ENCODE measurements around the gene IQCE. TPM values are rescaled to one million over a fixed set of nuclear protein-coding genes. Genes with fewer than 3 reads are reported as not detected.

IQCE gene
- total and polyA plus RNA-seq, 4 experiments from 2014 or later = 0.81 to 9.4 (median 5.9) TPM

DNA sequence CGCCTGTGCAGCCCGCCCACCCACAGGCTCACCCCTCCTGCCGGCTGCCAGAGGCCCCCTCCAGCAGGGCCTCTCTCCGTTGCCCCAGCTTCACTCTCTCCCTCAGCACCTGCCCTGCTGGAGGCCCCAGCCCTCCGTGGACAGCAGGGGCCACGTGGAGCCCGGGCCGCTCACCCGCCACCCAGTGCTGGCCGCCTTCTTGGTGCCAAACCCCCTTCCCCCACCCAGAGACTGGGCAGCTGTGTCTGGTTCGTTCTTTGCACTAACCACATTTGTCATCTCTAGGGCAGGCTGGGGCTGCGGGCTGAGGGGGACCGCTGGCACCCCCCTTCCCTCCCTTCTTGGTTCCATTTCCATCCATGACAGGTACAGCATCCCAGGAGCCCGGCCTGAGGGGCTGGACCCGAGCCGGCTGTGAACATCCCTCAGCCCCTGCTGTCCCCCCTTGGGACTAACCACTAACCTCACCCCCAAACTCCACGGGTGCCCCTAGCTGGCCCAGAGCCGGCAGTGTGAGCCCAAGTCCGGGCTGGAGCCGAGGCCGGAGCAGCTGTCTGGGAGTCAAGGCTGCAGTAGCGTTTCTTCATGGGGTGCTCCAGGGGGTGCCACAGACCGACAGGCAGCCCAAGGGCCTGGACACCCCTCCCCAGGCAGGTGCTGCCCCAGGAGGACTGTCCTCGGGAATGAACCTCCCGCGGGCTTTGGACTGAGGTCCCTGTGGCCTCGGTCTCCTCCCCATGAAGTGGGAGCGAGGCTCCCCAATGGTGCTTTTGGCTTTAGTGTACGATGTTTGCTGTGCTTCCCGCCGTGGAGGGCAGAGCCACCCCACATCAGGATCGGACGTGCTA, 103.7 kb downstream of the IQCE start:
- peaks cover 3 to 4% of the 10 kb centered on the region in 2 donors for H3K27me3 Mint-ChIP-seq
- H3K27ac ChIP-seq (ENCODE audit: low read depth, low read length) = no peak overlapping the region
- no peak for DNase-seq
- POLR2A ChIA-PET (ENCODE audit: partially characterized antibody) = no interaction called here
- H3K4me1 Mint-ChIP-seq = no peaks in the 10 kb centered on the region
- no peaks in the 10 kb centered on the region for H3K27me3 ChIP-seq (ENCODE audit: insufficient read depth, low read length)
- no peaks in the 10 kb centered on the region for H3K4me1 ChIP-seq (ENCODE audit: insufficient read depth, low read length)
- no peaks in the 10 kb centered on the region for H3K36me3 Mint-ChIP-seq
- no peaks in the 10 kb centered on the region for H3K9me3 ChIP-seq (ENCODE audit: control insufficient read depth in 1 of 2, low read length in 2 of 2)
- no peak overlapping the region for H3K27ac Mint-ChIP-seq
- no peak overlapping the region for H3K4me3 Mint-ChIP-seq
- no peaks in the 10 kb centered on the region for H3K9me3 Mint-ChIP-seq
- H3K36me3 ChIP-seq (ENCODE audit: insufficient read depth, low read length) = no peaks in the 10 kb centered on the region
- no peak overlapping the region for H3K4me3 ChIP-seq (ENCODE audit: low read length in 2 of 2)
- intact Hi-C loops (cut with micrococcal nuclease) = no loop called here
- CTCF ChIA-PET (ENCODE audit: partially characterized antibody) = no interaction called here

DNA sequence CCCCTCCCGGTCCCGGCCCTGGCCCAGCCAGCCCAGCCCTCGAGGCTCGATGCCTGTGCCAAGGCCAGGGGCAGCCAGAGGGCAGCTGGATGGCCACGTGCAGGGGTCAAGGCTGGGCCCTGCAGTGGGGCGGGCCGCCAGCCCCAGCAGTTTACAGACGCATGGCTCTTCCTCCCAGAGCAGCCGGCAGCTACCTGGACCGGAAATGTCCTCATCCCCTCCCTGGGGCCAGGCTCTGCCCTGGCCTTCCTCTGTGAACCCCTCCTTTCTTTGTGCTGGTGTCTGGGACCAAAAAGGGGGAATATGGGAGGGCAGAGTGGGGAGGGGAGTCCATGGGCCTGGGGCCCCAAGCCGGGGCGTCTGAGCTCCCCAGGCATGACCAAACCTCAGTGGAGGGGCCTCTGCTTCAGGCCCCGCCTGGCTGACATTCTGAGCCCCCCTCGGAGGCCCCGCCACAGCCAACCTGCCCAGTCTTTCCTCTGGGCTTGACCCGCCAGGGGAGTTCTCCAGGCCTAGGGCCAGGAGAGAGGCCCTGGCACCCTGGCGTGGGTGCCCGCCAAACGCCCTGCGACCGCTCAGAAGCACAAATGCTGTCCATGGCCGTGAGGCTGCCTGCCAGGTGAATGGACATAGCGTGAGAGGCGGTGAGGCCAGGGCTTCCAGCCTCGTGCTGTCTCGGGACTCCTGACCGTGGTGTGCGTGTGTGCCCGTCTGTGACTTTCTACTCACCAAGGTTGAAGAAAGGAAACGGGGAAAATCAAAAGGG, 104.5 kb downstream of the IQCE start:
- intact Hi-C loops (cut with micrococcal nuclease) = no loop called here
- Mint-ChIP-seq H3K9me3 (no peaks in the 10 kb centered on the region), H3K36me3 (no peaks in the 10 kb centered on the region), H3K27ac (no peak overlapping the region), H3K4me1 (no peaks in the 10 kb centered on the region), H3K4me3 (no peak overlapping the region), H3K27me3 (peaks cover 6 to 9% of the 10 kb centered on the region in 2 donors)
- Histone ChIP-seq H3K4me3 (ENCODE audit: low read length in 2 of 2) (no peak overlapping the region), H3K27ac (ENCODE audit: low read depth, low read length) (no peak overlapping the region), H3K36me3 (ENCODE audit: insufficient read depth, low read length) (no peaks in the 10 kb centered on the region), H3K27me3 (ENCODE audit: insufficient read depth, low read length) (no peaks in the 10 kb centered on the region), H3K9me3 (ENCODE audit: control insufficient read depth in 1 of 2, low read length in 2 of 2) (no peaks in the 10 kb centered on the region), H3K4me1 (ENCODE audit: insufficient read depth, low read length) (no peaks in the 10 kb centered on the region)
- ChIA-PET POLR2A (ENCODE audit: partially characterized antibody) (no interaction called here), CTCF (ENCODE audit: partially characterized antibody) (no interaction called here)
- no peak for DNase-seq

DNA sequence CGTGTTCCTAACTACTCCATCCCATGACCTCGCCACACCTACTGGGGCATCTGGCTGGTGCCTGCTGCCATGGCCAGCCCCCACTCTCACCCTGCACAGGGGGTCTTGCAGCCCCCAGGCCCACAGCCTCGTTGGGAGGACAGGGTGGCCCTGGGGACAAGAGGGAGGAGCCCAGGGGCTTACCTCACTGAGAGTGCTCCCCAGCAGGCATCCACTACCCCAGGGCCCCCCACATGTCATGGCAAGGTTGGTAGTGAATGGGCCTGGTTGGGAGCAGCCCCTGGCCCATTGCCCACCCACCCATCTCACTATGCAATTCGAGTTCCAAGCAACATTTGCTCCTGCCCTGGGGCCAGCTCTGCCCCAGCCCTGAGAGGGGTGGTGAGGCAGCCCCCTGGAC, 105.2 kb downstream of the IQCE start:
- no peak overlapping the region for H3K4me3 Mint-ChIP-seq
- CTCF ChIA-PET (ENCODE audit: partially characterized antibody) = interaction anchor here (12.1 kb wide), 1 partner anchor 49 kb away, joined by 220 read pairs; no protein-coding TSS in a partner anchor

More for the DNA sequence above, 105.2 kb downstream of the IQCE start:
- Histone ChIP-seq H3K4me1 (ENCODE audit: insufficient read depth, low read length) (no peaks in the 10 kb centered on the region), H3K4me3 (ENCODE audit: low read length in 2 of 2) (no peak overlapping the region), H3K27ac (ENCODE audit: low read depth, low read length) (no peak overlapping the region), H3K36me3 (ENCODE audit: insufficient read depth, low read length) (no peaks in the 10 kb centered on the region), H3K27me3 (ENCODE audit: insufficient read depth, low read length) (no peaks in the 10 kb centered on the region), H3K9me3 (ENCODE audit: control insufficient read depth in 1 of 2, low read length in 2 of 2) (no peaks in the 10 kb centered on the region)
- no peak for DNase-seq
- no peaks in the 10 kb centered on the region for H3K36me3 Mint-ChIP-seq
- intact Hi-C loops (cut with micrococcal nuclease) = no loop called here
- POLR2A ChIA-PET (ENCODE audit: partially characterized antibody) = no interaction called here
- no peaks in the 10 kb centered on the region for H3K4me1 Mint-ChIP-seq
- no peaks in the 10 kb centered on the region for H3K9me3 Mint-ChIP-seq
- no peak overlapping the region for H3K27ac Mint-ChIP-seq
- H3K27me3 Mint-ChIP-seq = peaks cover 6 to 11% of the 10 kb centered on the region in 2 donors

Small RNAs within 50 kb of the gene (microRNA-seq; reads per million reads assigned to microRNA genes)
- gene MIR4648 (ENCODE audit: borderline microRNAs expressed, borderline number of aligned reads, borderline replicate concordance) = not detected

Other genes with a start within 250 kb of the IQCE start
- 1 to 10 TPM; 6.9 to 9.9 TPM for gene SNX8, start 244.5 kb upstream of the IQCE start, total RNA-seq
- gene SNX8, start 244.5 kb upstream of the IQCE start, polyA plus RNA-seq = 1 to 10 TPM; 6.6 to 7.4 TPM
- gene EIF3B, start 204.2 kb upstream of the IQCE start, total RNA-seq = 100 to 1,000 TPM; 126 to 138 TPM
- gene EIF3B, start 204.2 kb upstream of the IQCE start, polyA plus RNA-seq = 100 to 1,000 TPM in 1 of 2 donors, 10 to 100 TPM in 1; 78.7 to 135 TPM
- 10 to 100 TPM; 29.5 to 30.7 TPM for gene CHST12, start 155.4 kb upstream of the IQCE start, total RNA-seq
- gene CHST12, start 155.4 kb upstream of the IQCE start, polyA plus RNA-seq = 10 to 100 TPM; 11.6 to 22.5 TPM
- gene GRIFIN, start 82.6 kb upstream of the IQCE start, total RNA-seq = not detected
- gene GRIFIN, start 82.6 kb upstream of the IQCE start, polyA plus RNA-seq = not detected
- gene LFNG, start 39.2 kb upstream of the IQCE start, total RNA-seq = 100 to 1,000 TPM; 125 to 127 TPM
- 1 to 10 TPM in 1 of 2 donors, under 1 TPM in 1; 0.09 to 4.1 TPM for gene LFNG, start 39.2 kb upstream of the IQCE start, polyA plus RNA-seq
- 10 to 100 TPM; 37.0 to 41.4 TPM for gene BRAT1, start 3.5 kb upstream of the IQCE start, total RNA-seq
- 10 to 100 TPM; 24.2 to 42.4 TPM for gene BRAT1, start 3.5 kb upstream of the IQCE start, polyA plus RNA-seq
- 10 to 100 TPM; 10.3 to 12.0 TPM for gene TTYH3, start 73.0 kb downstream of the IQCE start, total RNA-seq
- 1 to 10 TPM in 1 of 2 donors, under 1 TPM in 1; 0.14 to 1.3 TPM for gene TTYH3, start 73.0 kb downstream of the IQCE start, polyA plus RNA-seq
- 1 to 10 TPM; 1.6 to 2.0 TPM for gene AMZ1, start 129.2 kb downstream of the IQCE start, total RNA-seq
- under 1 TPM in 1 of 2 donors, not detected in 1; 0.15 TPM for gene AMZ1, start 129.2 kb downstream of the IQCE start, polyA plus RNA-seq

Measured in CD4-positive, alpha-beta memory T cell (primary cell).